IPS-20b (cell line): Measurements from ENCODE around the gene OGFOD2.

Experiments used
- H3K27ac ChIP-seq: one replicate; pipeline ENCODE4 v1.5.1; 2013; ENCODE audit warnings: low read length
- H3K27me3 ChIP-seq: 2 replicates; pipeline ENCODE4 v1.6.1; 2013; ENCODE audit warnings: mild to moderate bottlenecking, low read length, inconsistent platforms; ENCODE audit not compliant: insufficient read depth
- H3K36me3 ChIP-seq: 2 replicates; pipeline ENCODE4 v1.6.1; 2013; ENCODE audit warnings: low read depth, mild to moderate bottlenecking, inconsistent platforms, low read length, moderate library complexity; ENCODE audit not compliant: insufficient read depth
- H3K4me1 ChIP-seq: 2 replicates; pipeline ENCODE4 v1.6.1; 2013; ENCODE audit warnings: mild to moderate bottlenecking, control low read depth, inconsistent platforms, low read length, moderate library complexity; ENCODE audit not compliant: insufficient read depth
- H3K4me3 ChIP-seq: 2 replicates; pipeline ENCODE4 v1.5.1; 2013; ENCODE audit warnings: mild to moderate bottlenecking, low read length, inconsistent platforms
- H3K9ac ChIP-seq: 2 replicates; pipeline ENCODE4 v1.6.1; 2013; ENCODE audit warnings: low read depth, mild to moderate bottlenecking, inconsistent platforms, low read length, moderate library complexity
- H3K9me3 ChIP-seq: 2 replicates; pipeline ENCODE4 v1.6.1; 2013; ENCODE audit warnings: mild to moderate bottlenecking, low read depth, low read length, inconsistent platforms; ENCODE audit not compliant: insufficient read depth

OGFOD2 gene

DNA sequence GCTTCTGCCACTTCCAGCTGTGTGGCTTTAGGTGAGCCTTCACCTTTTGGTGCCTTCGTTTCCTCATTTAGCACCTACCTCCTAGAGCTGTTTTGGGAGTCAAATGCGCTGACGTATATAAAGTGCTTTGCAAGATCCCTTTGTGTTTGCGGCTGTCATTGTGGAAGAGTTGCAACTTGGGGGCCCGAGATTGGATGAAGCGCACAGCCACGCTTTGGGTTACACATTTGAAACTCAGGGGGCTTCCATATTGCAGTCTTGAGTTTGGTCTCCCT is 4.8 kb downstream of the OGFOD2 start:
- no peaks in the 10 kb centered on the region for H3K4me1 ChIP-seq
- H3K27ac ChIP-seq: peak overlapping the region; percentile 67
- peak overlapping the region; percentile 88 for H3K9ac ChIP-seq
- no peaks in the 10 kb centered on the region; the same call in 1 of the 2 replicates for H3K27me3 ChIP-seq
- H3K9me3 ChIP-seq: no peaks in the 10 kb centered on the region
- H3K4me3 ChIP-seq: peak overlapping the region; percentile 87
- peaks cover 22% of the 10 kb centered on the region; the same call in 1 of the 2 replicates for H3K36me3 ChIP-seq

DNA sequence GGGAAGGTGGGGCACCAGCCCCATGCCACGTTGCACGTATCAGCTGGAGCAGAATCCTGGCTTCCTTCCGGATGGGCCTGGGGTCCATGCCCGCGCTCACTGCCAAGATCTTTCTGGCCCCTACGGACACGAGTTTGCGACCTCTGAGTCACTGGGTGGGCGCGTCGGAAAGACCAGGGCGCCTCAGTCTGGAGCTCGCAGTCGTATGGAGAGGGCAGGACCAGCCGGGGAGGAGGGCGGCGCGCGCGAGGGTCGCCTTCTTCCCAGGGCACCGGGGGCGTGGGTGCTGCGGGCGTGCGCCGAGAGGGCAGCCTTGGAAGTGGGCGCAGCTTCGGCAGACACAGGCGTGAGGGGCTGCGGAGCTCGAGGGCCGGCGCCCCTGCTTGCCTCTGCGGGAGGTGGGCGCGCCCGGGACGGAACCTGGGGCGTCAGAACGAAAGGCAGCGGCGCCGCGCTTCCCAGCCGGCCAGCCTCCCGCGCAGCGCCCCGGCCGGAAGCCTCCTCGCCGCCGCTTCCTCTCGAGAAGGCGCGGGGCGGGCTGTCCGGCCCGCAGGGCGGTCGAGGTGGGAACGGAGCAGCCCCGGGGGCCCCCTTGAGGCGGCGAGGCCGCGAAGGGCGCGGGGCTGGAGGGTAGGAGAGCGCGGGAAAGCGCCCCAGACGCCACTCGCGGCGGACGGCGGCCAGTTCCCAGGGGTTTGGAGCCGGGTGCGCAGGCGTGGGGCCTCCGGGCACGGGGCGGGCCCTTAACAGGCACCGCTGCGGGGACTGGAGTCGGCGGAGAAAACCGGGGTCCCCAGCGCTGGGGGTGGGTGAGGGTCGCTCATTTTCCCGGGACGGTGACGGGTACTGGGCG is 5.4 kb downstream of the OGFOD2 start, which contains the start of gene ARL6IP4:
Gene ARL6IP4 (plus strand): TSS at position 499 of the 853 bp plus-strand sequence. CDS start 459 bp downstream, outside the sequence.
- H3K4me3 ChIP-seq: peak within 1 kb of the TSS; percentile 87
- H3K36me3 ChIP-seq: peaks cover 22% of the 10 kb centered on the region; the same call in 1 of the 2 replicates
- no peaks in the 10 kb centered on the region for H3K9me3 ChIP-seq
- no peaks in the 10 kb centered on the region for H3K4me1 ChIP-seq
- peak within 1 kb of the TSS; percentile 88 for H3K9ac ChIP-seq
- peak within 1 kb of the TSS; percentile 67 for H3K27ac ChIP-seq
- no peaks in the 10 kb centered on the region; the same call in 1 of the 2 replicates for H3K27me3 ChIP-seq

DNA sequence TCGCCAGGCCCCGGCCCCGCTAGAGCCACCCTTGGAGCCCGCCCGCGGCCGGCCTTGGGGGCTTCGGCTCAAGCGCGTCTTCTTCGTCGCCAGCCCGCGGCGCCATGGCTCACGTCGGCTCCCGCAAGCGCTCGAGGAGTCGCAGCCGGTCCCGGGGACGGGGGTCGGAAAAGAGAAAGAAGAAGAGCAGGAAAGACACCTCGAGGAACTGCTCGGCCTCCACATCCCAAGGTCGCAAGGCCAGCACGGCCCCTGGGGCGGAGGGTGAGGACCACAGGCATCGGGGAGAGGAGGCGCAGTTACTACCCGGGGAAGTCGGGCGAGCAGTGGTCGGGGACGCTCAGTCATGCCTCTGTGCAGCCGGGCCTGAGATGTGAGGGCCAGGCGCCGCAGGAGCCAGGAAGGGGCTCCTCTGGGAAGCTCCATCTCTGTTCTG is 6.0 kb downstream of the OGFOD2 start:
- Histone ChIP-seq H3K9me3 (no peaks in the 10 kb centered on the region), H3K27me3 (no peaks in the 10 kb centered on the region; the same call in 1 of the 2 replicates), H3K27ac (no peak overlapping the region), H3K4me1 (no peaks in the 10 kb centered on the region), H3K36me3 (peaks cover 22% of the 10 kb centered on the region; the same call in 1 of the 2 replicates), H3K9ac (peak overlapping the region; percentile 88), H3K4me3 (peak overlapping the region; percentile 87)

- Histone ChIP-seq H3K9ac (peak overlapping the region; percentile 88; the same call in 1 of the 2 replicates), H3K36me3 (peaks cover 20% of the 10 kb centered on the region; the same call in 1 of the 2 replicates), H3K9me3 (no peaks in the 10 kb centered on the region), H3K27me3 (no peaks in the 10 kb centered on the region; the same call in 1 of the 2 replicates), H3K4me3 (peak overlapping the region; percentile 87), H3K4me1 (no peaks in the 10 kb centered on the region), H3K27ac (no peak overlapping the region)
Observed at GRCh38 chr12:122981587-122982476, 6.8 kb downstream of the OGFOD2 start.

GRCh38 chr12:122982477-122982815 is 7.4 kb downstream of the OGFOD2 start:
- H3K4me1 ChIP-seq: no peaks in the 10 kb centered on the region
- H3K9me3 ChIP-seq: no peaks in the 10 kb centered on the region
- no peaks in the 10 kb centered on the region; the same call in 1 of the 2 replicates for H3K27me3 ChIP-seq
- H3K36me3 ChIP-seq: peaks cover 14% of the 10 kb centered on the region
- no peak overlapping the region for H3K27ac ChIP-seq
- no peak overlapping the region for H3K9ac ChIP-seq
- no peak overlapping the region for H3K4me3 ChIP-seq

DNA sequence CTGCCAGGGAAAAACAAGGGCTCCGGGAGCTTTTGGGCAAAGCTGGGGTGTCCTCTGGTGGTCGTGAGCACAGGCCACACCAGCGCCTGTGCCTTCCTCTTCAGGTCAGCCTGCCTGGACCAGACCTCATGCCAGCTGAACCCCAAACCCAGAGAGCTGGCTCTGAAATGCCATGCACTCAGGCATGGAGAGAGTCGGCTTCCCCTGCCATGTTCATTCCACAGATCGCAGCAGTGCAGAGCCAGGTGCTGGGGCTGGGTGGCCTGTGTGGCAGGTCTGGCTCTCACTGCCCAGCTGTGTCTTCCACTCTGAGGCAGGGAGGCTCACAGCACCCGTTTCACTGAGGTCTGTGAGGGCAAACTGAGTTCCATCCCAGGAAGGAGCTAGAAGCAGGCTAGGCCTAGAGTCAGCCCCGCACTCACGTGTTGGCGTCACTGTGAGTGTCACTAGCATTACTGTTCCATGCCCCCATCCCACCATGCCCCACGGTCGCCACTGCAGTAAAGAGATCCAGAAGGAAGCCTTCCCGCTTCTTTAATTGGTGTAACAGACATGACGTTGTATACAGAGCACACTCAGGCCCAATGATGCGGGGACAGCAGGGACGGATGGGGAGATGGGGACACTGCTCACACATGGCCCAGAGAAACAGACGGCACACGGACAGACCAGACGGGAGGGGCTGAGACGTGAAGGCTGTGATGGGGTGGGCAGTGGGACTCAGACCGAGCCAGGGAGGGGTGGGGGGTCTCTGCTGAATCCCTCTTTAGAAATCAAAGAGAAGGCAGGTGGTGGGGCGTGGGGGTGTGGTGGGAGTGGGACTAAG is 8.1 kb downstream of the OGFOD2 start:
- Histone ChIP-seq H3K4me3 (no peak overlapping the region), H3K27ac (no peak overlapping the region), H3K4me1 (no peaks in the 10 kb centered on the region), H3K9me3 (no peaks in the 10 kb centered on the region), H3K27me3 (no peaks in the 10 kb centered on the region; the same call in 1 of the 2 replicates), H3K36me3 (peaks cover 13% of the 10 kb centered on the region; the same call in 1 of the 2 replicates), H3K9ac (no peak overlapping the region)

GRCh38 chr12:122983789-122984515 is 8.9 kb downstream of the OGFOD2 start:
- Histone ChIP-seq H3K9ac (no peak overlapping the region), H3K27me3 (no peaks in the 10 kb centered on the region; the same call in 1 of the 2 replicates), H3K4me3 (no peak overlapping the region), H3K4me1 (no peaks in the 10 kb centered on the region), H3K36me3 (peaks cover 13% of the 10 kb centered on the region; the same call in 1 of the 2 replicates), H3K27ac (no peak overlapping the region), H3K9me3 (no peaks in the 10 kb centered on the region)

DNA sequence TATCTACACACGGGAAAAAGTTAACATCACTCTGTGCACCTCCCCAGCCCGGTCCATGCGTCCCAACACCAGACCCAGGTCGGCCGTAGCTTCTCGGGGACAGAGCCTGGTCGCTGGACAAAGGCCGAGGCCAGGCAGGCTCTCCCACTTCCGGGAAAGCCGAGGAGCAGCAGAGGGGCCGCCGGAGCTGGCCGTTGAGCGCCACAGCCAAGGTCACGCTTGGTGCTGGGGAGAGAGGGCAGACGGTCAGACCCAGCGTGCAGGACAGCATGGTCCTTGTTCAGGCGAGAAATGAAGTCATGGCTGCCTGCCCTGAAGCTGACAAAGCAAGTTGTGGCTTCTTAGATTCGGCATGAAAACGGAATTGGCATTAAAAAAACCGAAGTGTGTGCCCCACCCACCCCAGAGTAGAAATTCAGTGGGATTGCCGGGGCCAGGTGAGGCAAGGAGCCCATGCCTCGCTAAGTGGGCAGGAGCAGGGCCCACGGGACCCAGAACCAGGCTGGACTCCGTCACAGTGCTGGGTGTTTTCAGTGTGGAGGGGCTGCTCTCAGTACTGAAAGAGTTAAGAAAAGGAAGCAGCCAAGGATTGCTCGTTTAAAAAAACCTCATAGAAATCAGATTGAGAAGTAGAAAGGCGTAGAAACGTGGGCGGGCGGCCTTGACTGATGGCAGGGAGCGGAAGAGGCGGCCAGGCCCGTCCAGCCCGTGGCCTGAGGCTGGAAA is 9.7 kb downstream of the OGFOD2 start:
- Histone ChIP-seq H3K4me1 (no peaks in the 10 kb centered on the region), H3K27me3 (no peaks in the 10 kb centered on the region), H3K36me3 (peaks cover 13% of the 10 kb centered on the region; the same call in 1 of the 2 replicates), H3K4me3 (no peak overlapping the region), H3K27ac (no peak overlapping the region), H3K9ac (no peak overlapping the region), H3K9me3 (no peaks in the 10 kb centered on the region)

DNA sequence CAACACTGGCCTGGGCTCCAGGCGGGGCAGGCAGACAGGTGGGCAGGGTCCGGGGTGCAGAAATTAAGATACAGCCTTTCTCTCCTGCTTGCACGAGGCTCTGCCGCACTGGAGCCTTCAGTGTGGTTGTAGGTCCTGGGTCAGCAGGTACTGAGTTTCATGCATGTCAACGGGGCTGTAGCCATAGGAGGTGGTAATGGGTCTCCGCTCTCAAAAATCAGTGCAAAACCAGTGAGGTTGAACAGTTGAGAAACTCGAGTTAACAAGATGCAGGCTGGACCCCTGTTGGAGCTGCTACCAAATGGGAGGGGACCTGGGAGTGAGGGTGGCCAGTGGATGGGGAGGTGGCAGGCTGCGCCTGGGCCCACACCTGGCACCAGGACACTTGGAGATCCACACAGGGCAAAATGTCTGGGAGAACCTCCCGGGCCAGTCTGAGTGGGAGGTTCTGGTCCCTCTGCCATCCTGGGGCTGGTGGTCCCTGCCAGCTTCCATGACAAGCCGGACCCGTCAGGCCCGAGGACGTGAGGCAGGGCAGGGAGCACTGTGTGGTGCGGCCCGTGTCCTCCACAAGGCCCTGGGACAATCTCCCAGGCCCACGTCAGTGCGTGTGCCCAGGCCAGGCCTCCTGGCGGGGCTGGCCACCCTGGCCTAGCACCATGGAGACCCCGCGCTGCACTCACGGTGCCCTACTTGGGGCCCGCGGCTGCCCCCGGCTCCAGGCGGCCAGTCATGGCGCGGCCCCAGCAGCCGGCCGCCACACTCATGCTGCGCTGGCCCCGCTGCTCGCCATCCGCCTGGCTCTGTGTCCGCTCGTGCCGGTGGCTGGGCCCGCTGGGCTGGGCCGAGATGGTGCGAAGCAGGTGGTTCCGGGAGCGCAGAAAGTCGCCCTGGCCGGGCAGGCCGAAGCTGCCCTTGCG is 10.6 kb downstream of the OGFOD2 start:
- no peak overlapping the region for H3K27ac ChIP-seq
- no peak overlapping the region for H3K9ac ChIP-seq

More for the DNA sequence above, 10.6 kb downstream of the OGFOD2 start:
- Histone ChIP-seq H3K9me3 (no peaks in the 10 kb centered on the region), H3K36me3 (peaks cover 13% of the 10 kb centered on the region; the same call in 1 of the 2 replicates), H3K4me3 (no peak overlapping the region), H3K27me3 (no peaks in the 10 kb centered on the region), H3K4me1 (no peaks in the 10 kb centered on the region)
